A673 (cell line): Measurements from ENCODE around the gene UTRN. TPM values are rescaled to one million over a fixed set of nuclear protein-coding genes. Genes with fewer than 3 reads are reported as not detected.
A peak's percentile ranks its signal among the peaks of the same experiment; 100 is the strongest.

Experiments used
- BruUV-seq: library from RNA; stranded (reverse); fragments of 400-500 nt; replicated peaks from 2 replicates; lab custom pipeline; 2021; lab: Mats Ljungman, UMichigan
- CTCF ChIA-PET: fragments of 300-600 bp; sonication (Branson Sonifier 250); formaldehyde crosslinking; loops from one replicate; lab custom pipeline; 2022; ENCODE audit warnings: antibody characterized with exemption; lab: Charles Lee
- POLR2A ChIA-PET: fragments of 300-600 bp; sonication (Branson Sonifier 250); formaldehyde crosslinking; loops from one replicate; lab custom pipeline; 2022; ENCODE audit warnings: antibody characterized with exemption; ENCODE audit not compliant: low non-redundant PET; lab: Charles Lee
- DNase-seq: peaks from one replicate; pipeline ENCODE4 v3.0.0-alpha.2; 2015; ENCODE audit warnings: low spot score
- H3K27ac ChIP-seq: fragments of 200-600 bp; sonication (generic); 2 replicates; pipeline ENCODE4 v1.5.1; 2016; ENCODE audit warnings: mixed run types, low read depth, mild to moderate bottlenecking, mixed read lengths, antibody characterized with exemption, low read length; ENCODE audit not compliant: poor library complexity, severe bottlenecking
- H3K27me3 ChIP-seq: fragments of 200-600 bp; sonication (generic); replicated peaks from 2 replicates; pipeline ENCODE4 v1.6.1; 2017; ENCODE audit warnings: mixed run types, low read depth, mild to moderate bottlenecking, mixed read lengths, antibody characterized with exemption, low read length; ENCODE audit not compliant: insufficient read depth, poor library complexity
- H3K36me3 ChIP-seq: fragments of 200-600 bp; sonication (generic); 2 replicates; pipeline ENCODE4 v1.6.1; 2016; ENCODE audit warnings: mixed run types, mild to moderate bottlenecking, mixed read lengths, antibody characterized with exemption, low read length; ENCODE audit not compliant: insufficient read depth, poor library complexity, severe bottlenecking
- H3K4me1 ChIP-seq: fragments of 200-600 bp; sonication (generic); 2 replicates; pipeline ENCODE4 v1.6.1; 2017; ENCODE audit warnings: mixed run types, mild to moderate bottlenecking, mixed read lengths, antibody characterized with exemption, low read length; ENCODE audit not compliant: insufficient read depth, poor library complexity, severe bottlenecking
- H3K4me3 ChIP-seq: fragments of 200-600 bp; sonication (generic); 2 replicates; pipeline ENCODE4 v1.5.1; 2016; ENCODE audit warnings: low read depth, mixed run types, mild to moderate bottlenecking, mixed read lengths, low read length; ENCODE audit not compliant: poor library complexity, severe bottlenecking
- H3K9me3 ChIP-seq: fragments of 200-600 bp; sonication (generic); 2 replicates; pipeline ENCODE4 v1.6.1; 2016; ENCODE audit warnings: mixed run types, low read depth, mild to moderate bottlenecking, mixed read lengths, antibody characterized with exemption, low read length; ENCODE audit not compliant: poor library complexity, severe bottlenecking
- EZH2 ChIP-seq: fragments of 200-600 bp; sonication (generic); IDR thresholded peaks from 2 replicates; pipeline ENCODE4 v1.6.1; 2017; ENCODE audit warnings: borderline replicate concordance, low read depth, mild to moderate bottlenecking, mixed read lengths, antibody characterized with exemption, low read length; ENCODE audit not compliant: poor library complexity, severe bottlenecking
- intact Hi-C: fragments of 100-400 bp; cut with micrococcal nuclease; formaldehyde crosslinking; loops from one replicate; pipeline ENCODE4 v1.10.0; 2022; ENCODE audit not compliant: unreplicated experiment
- total RNA-seq: library from RNA; stranded (reverse); gene quantifications from 2 replicates; pipeline ENCODE4 v1.2.3, GENCODE V29; 2021
- TF ChIP-seq, protein P1 (sequence below): fragments of 300-800, 200-600 bp; sonication (generic); conservative IDR thresholded peaks from 2 replicates; pipeline ENCODE4 v1.5.1; 2017; ENCODE audit warnings: low read depth, mild to moderate bottlenecking, antibody characterized with exemption, low read length, moderate library complexity, mixed read lengths

Gene UTRN
- total RNA-seq, 1 experiment from 2014 or later, result 75.2 TPM

DNA sequence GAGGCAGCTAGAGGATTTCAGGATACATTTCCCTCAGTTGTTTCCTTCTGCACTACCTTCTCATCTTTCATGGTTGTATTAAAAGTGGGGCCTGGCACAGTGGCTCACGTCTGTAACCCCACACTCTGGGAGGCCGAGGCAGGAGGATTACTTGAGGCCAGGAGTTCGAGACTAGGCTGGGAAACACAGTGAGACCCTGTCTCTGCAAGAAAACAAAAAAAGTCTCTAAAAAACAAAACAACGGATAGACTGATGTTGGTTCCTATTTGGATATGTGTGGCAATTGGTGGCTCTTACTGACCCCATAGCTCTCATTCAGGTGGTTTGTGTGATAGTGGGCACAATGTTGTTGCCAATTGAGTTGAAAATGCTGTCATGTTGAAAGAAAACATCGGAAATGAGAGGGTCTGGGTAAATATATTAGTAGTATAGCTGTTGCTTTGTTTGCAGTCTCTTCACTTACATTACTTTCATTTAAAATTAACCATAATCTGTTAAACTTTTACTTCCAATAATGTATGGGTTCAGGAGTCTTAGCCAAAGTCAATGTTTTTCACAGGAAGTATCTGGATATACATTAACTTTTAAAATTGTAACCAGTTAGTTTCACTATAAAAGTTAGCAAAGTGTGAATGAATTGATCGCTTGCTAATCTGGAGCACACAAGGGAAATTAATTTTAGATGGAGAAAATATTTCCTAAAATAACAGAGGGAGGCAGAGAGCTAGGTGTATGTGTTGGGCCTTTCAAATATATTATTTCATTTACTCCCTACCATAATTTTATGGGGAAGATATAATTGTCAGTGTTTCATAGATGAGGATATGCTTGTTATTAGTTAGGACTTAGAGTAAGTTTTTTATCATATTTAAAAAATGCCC lies 31.1 kb downstream of the UTRN start:
- no peaks in the 10 kb centered on the region for H3K36me3 ChIP-seq
- ChIA-PET POLR2A (no interaction called here), CTCF (no interaction called here)
- TF ChIP-seq, protein P1, sequence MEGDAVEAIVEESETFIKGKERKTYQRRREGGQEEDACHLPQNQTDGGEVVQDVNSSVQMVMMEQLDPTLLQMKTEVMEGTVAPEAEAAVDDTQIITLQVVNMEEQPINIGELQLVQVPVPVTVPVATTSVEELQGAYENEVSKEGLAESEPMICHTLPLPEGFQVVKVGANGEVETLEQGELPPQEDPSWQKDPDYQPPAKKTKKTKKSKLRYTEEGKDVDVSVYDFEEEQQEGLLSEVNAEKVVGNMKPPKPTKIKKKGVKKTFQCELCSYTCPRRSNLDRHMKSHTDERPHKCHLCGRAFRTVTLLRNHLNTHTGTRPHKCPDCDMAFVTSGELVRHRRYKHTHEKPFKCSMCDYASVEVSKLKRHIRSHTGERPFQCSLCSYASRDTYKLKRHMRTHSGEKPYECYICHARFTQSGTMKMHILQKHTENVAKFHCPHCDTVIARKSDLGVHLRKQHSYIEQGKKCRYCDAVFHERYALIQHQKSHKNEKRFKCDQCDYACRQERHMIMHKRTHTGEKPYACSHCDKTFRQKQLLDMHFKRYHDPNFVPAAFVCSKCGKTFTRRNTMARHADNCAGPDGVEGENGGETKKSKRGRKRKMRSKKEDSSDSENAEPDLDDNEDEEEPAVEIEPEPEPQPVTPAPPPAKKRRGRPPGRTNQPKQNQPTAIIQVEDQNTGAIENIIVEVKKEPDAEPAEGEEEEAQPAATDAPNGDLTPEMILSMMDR, result no peak
- TF ChIP-seq EZH2, result no peak
- no peaks in the 10 kb centered on the region for H3K4me1 ChIP-seq
- H3K27me3 ChIP-seq, result no peaks in the 10 kb centered on the region
- H3K9me3 ChIP-seq, result no peaks in the 10 kb centered on the region
- H3K27ac ChIP-seq, result no peak overlapping the region
- intact Hi-C loops, result no loop called here
- no peak for DNase-seq
- BruUV-seq, result no TSS peak
- H3K4me3 ChIP-seq, result no peak overlapping the region

DNA sequence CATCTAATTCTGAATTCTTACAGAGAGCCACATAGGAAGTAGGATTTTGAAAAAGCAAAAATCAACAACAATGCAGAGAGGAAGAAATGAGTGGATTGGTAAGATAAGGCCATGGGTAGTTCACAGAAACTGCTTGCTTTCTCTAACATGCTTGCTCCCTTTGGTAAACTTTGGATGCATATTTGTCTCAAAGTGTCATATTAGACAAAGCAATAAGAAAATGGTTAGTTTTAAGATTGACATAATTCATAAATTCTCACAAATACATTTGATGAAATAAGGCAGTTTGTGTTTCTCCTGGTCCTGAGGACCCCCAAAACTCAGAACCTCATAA lies 31.7 kb downstream of the UTRN start:
- Histone ChIP-seq H3K4me3 (no peak overlapping the region), H3K36me3 (no peaks in the 10 kb centered on the region), H3K27me3 (no peaks in the 10 kb centered on the region), H3K27ac (no peak overlapping the region), H3K4me1 (no peaks in the 10 kb centered on the region), H3K9me3 (no peaks in the 10 kb centered on the region)
- ChIA-PET CTCF (no interaction called here), POLR2A (no interaction called here)
- BruUV-seq, result no TSS peak
- intact Hi-C loops, result no loop called here
- TF ChIP-seq EZH2, result no peak
- no peak for DNase-seq

DNA sequence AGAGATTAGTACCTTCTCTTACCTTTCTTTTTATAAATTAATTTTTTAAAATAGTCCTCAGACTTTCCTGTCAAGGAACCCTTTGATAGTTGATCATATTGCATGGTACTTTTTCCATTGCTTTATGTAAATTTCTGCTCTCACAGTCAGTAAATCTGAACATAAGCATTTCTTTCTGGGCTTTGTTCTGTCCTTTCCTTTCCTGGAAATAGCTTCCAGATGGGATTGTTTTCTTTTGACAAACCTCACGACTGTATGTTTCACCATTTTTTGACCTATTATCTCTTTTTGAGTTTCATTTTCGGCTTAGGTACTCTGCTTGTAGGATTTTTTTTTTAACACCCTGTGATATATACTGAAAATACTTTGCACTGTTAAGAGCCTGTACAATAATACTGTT lies 32.6 kb downstream of the UTRN start:
- CTCF ChIA-PET, result no interaction called here
- DNase-seq, result peak; percentile 14
- H3K9me3 ChIP-seq, result no peaks in the 10 kb centered on the region
- H3K4me3 ChIP-seq, result no peak overlapping the region
- H3K27ac ChIP-seq, result no peak overlapping the region
- no TSS peak for BruUV-seq
- no peaks in the 10 kb centered on the region for H3K4me1 ChIP-seq
- intact Hi-C loops, result no loop called here
- POLR2A ChIA-PET, result no interaction called here
- no peaks in the 10 kb centered on the region for H3K36me3 ChIP-seq
- TF ChIP-seq EZH2, result no peak
- TF ChIP-seq, protein P1, result no peak
- H3K27me3 ChIP-seq, result no peaks in the 10 kb centered on the region
